Transverse colon (tissue), 4 donors: Measurements from ENCODE around the gene DNMT3L. TPM values are rescaled to one million over a fixed set of nuclear protein-coding genes. Genes with fewer than 3 reads are reported as not detected.

Source experiments
- DNase-seq: peaks from one replicate; pipeline ENCODE4 v3.0.0-alpha.2; 2019
- H3K27ac ChIP-seq, 4 donors: fragments of 200-600 bp; sonication (generic); 2 replicates each; pipeline ENCODE4 v1.5.1; 2016 to 2018; ENCODE audit warnings: inconsistent platforms in 4 of 4
- H3K27me3 ChIP-seq: fragments of 200-600 bp; sonication (generic); 2 replicates; pipeline ENCODE4 v1.5.1; 2017; ENCODE audit warnings: inconsistent platforms
- H3K36me3 ChIP-seq, 4 donors: fragments of 200-600 bp; sonication (generic); 2 replicates each; pipeline ENCODE4 v1.5.1; 2017 to 2019; ENCODE audit warnings: inconsistent platforms in 4 of 4
- H3K4me1 ChIP-seq, 4 donors: fragments of 200-600 bp; sonication (generic); 2 replicates each; pipeline ENCODE4 v1.5.1; 2017 to 2020; ENCODE audit warnings: inconsistent platforms in 4 of 4
- H3K4me3 ChIP-seq, 4 donors: fragments of 200-600 bp; sonication (generic); 1 replicate in 1 of 4; 2 replicates in 3 of 4; pipeline versions ENCODE4 v1.5.1 to v1.6.1; 2017 to 2019; ENCODE audit warnings: inconsistent platforms in 4 of 4
- H3K9me3 ChIP-seq, 2 donors: fragments of 200-600 bp; sonication (generic); 2 replicates each; pipeline ENCODE4 v1.5.1; 2017 to 2019; ENCODE audit warnings: inconsistent platforms in 2 of 2
- EP300 ChIP-seq: sonication (generic); formaldehyde crosslinking; IDR thresholded peaks from one replicate; pipeline ENCODE4 v1.6.1; 2017; ENCODE audit warnings: antibody characterized with exemption, low read depth
- POLR2A ChIP-seq: fragments of 450-650 bp; IDR thresholded peaks from one replicate; pipeline ENCODE4 v1.6.1; 2016; ENCODE audit warnings: antibody characterized with exemption, mild to moderate bottlenecking, moderate library complexity
- POLR2AphosphoS5 ChIP-seq, 3 donors: sonication (generic); formaldehyde crosslinking; IDR thresholded peaks; one replicate each; pipeline ENCODE4 v1.6.1; 2016; ENCODE audit warnings: antibody characterized with exemption in 3 of 3
- WGBS, 2 donors: methylation state at CpG; one replicate each; pipeline ENCODE4 v1.1.5; 2018; ENCODE audit warnings: low coverage in 1 of 2; 5-methylcytosine and 5-hydroxymethylcytosine counted together
- in situ Hi-C, 4 donors: fragments of 200-750 bp; cut with MboI; loops; one replicate each; pipeline versions ENCODE4 v1.15.0 to v1.15.1; 2017; ENCODE audit warnings: low sequenced_read_pairs in 3 of 4, low pct_ligation_motif_present in 1 of 4, low pct_unique_long_range_greater_than_20kb in 1 of 4
- intact Hi-C: fragments of 100-400 bp; cut with DNase I; formaldehyde crosslinking; loops from one replicate; pipeline ENCODE4 v1.15.1; 2023; ENCODE audit warnings: low total_unique reads
- total RNA-seq, 4 donors: library from RNA; depleted of rRNA; stranded (reverse); fragments of >200 nt; gene quantifications; one replicate each; pipeline ENCODE4 v1.1.0, GENCODE V29; 2016
- TF ChIP-seq, protein P1 (sequence below), 5 experiments: fragments of 200-600 bp in 3 of 5; fragments of 450-650 bp in 2 of 5; sonication (generic) in 3 of 5; IDR thresholded peaks; 1 replicate in 2 of 5; 2 replicates in 3 of 5; pipeline ENCODE4 v1.5.1; 2016 to 2017; ENCODE audit warnings: antibody characterized with exemption in 5 of 5, inconsistent platforms in 3 of 5, mild to moderate bottlenecking in 2 of 5, moderate library complexity in 1 of 5

DNMT3L gene
- total RNA-seq, 4 donors from 2014 or later, result not detected

DNA sequence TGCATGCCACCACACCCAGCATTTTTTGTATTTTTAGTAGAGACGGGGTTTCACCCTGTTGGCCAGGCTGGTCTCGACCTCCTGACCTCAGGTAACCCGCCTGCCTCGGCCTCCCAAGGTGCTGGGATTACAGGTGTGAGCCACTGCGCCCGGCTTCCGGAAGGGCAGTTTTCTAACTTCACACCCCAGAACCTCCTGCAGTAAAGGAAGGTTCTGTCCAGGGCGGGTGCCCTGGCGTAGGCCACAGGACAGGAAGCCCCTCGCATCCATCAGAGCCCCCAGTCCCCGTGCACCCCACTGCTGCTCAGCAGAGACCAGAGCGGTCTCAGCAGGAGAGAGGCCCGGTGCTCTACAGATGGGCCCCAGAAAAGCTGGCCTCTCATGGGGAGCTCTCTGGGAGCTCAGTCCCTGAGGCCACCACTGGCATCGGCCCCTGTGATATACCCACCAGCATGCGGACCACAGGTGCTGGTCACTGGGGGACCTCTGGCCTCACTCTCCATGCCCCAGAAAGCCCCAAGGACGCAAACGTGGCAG, 4.1 kb upstream of the DNMT3L start:
- 84% methylated on average over 17 of the region's 17 CpGs; no CpG with 5 or more reads in 1 of the 2 donors for WGBS, 2 donors
- no peaks in the 10 kb centered on the region for H3K36me3 ChIP-seq
- H3K27ac ChIP-seq, result no peak overlapping the region
- intact Hi-C loops, result no loop called here
- TF ChIP-seq EP300 (no peak), POLR2AphosphoS5 (IDR thresholded peaks at IDR 0.05) (no peak), POLR2A (no peak)
- TF ChIP-seq, protein P1, sequence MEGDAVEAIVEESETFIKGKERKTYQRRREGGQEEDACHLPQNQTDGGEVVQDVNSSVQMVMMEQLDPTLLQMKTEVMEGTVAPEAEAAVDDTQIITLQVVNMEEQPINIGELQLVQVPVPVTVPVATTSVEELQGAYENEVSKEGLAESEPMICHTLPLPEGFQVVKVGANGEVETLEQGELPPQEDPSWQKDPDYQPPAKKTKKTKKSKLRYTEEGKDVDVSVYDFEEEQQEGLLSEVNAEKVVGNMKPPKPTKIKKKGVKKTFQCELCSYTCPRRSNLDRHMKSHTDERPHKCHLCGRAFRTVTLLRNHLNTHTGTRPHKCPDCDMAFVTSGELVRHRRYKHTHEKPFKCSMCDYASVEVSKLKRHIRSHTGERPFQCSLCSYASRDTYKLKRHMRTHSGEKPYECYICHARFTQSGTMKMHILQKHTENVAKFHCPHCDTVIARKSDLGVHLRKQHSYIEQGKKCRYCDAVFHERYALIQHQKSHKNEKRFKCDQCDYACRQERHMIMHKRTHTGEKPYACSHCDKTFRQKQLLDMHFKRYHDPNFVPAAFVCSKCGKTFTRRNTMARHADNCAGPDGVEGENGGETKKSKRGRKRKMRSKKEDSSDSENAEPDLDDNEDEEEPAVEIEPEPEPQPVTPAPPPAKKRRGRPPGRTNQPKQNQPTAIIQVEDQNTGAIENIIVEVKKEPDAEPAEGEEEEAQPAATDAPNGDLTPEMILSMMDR (IDR thresholded peaks at IDR 0.05), result no peak
- H3K4me1 ChIP-seq, result no peaks in the 10 kb centered on the region
- no peak for DNase-seq
- in situ Hi-C loops, result loop anchor here in 1 of 4 donors (25.0 kb wide), 3 partner anchors 96 to 229 kb away; partner anchors contain the start of genes LRRC3 and TRPM2
- H3K4me3 ChIP-seq, result no peak overlapping the region
- no peaks in the 10 kb centered on the region for H3K27me3 ChIP-seq
- no peaks in the 10 kb centered on the region for H3K9me3 ChIP-seq

DNA sequence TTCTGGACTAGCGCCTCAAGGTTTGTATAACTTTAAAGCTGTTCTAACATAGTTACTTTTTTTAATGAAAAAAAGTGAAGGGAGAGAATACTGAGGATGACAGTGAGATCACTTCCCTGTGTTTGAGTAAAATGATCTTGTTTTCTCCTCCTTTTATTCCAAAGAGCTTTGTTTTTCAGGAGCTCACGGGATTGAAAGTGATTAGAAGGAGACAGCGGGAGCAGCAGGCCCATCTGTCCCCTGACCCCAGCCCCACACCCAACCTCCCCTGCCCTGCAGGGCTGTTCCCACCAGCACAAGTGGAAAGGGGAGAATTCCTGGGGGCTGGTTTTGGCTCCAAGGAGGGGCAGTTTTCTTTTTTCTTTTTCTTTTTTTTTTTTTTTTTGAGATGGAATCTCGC, 2.1 kb upstream of the DNMT3L start:
- TF ChIP-seq POLR2A, result no peak
- no peak for TF ChIP-seq POLR2AphosphoS5 (IDR thresholded peaks at IDR 0.05)
- TF ChIP-seq EP300, result no peak
- TF ChIP-seq, protein P1 (IDR thresholded peaks at IDR 0.05), result no peak
- intact Hi-C loops (no loop called here), in situ Hi-C loops (loop anchor here in 1 of 4 donors (25.0 kb wide), 3 partner anchors 99 to 226 kb away; partner anchors contain the start of genes LRRC3 and TRPM2)
- H3K4me1 ChIP-seq, result no peaks in the 10 kb centered on the region
- H3K27ac ChIP-seq, result no peak overlapping the region
- no peaks in the 10 kb centered on the region for H3K36me3 ChIP-seq
- no peak for DNase-seq
- H3K4me3 ChIP-seq, result no peak overlapping the region
- WGBS, 2 donors, result 90 to 95% methylated on average over 3 to 4 of the region's 4 CpGs
- H3K9me3 ChIP-seq, result no peaks in the 10 kb centered on the region
- H3K27me3 ChIP-seq, result no peaks in the 10 kb centered on the region

DNA sequence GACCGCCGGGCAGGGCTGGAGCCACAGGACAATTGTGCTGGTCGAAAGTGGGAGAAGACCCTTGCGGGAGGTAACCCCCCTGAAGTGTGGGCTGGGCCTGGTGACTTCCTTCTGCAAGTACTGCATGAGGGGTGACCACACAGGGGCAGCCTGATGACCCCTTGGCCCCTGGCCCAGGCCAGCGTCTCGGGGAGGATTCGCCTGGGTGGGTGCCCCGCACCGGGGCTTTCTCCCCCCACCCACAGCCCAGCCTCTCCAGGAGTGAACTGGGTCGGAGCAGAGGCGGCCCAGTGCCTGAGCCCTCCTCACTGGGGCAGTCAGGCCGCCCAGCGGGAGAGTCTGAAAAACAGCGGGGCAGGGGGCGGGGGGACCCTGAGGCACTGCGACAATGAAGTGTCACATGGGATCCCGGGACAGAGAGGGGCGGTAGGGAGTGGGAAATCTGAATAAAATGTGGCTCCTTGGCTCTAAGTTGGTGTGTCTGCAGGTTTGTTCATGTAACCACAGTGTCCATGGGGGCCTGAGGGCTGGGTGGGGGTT, 1.6 kb upstream of the DNMT3L start:
- WGBS, 2 donors, result 70% methylated on average over 18 of the region's 18 CpGs; no CpG with 5 or more reads in 1 of the 2 donors

DNA sequence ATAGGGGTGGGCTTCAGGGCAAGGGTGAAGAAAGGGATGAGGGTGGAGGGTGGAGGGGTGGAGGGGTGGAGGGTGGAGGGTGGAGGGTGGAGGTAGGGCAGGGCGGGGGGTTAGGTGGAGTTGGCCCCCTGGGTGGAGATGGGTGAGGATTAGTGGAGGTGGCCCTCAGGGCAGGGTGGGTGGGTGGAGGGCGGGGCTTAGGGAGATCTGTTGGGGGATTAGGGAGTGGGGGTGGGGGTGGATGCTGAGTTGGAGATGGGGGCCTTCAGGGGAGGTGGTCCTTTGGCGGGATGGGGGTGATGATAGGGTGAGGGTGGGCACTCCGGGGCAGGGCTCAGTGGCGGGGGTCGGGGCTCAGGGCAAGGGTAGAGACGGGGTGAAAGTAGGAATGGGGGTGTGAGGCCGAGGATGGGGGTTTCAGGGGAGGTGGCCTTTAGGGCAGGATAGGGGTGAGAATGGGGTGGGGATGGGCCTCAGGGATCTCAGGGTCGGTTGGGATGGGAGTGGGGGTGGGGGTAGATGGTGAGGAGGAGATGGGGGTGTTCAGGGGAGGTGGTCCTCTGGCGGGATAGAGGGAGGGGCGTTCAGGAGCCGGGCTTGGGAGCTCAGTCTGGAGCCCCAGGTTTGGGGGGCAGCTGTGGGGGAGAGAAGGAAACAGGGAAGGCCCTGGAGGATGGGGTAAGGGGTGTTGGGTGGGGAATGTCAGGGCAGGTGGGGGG, 800 bp upstream of the DNMT3L start:
- TF ChIP-seq POLR2AphosphoS5 (IDR thresholded peaks at IDR 0.05) (no peak), EP300 (no peak), POLR2A (no peak)
- TF ChIP-seq, protein P1 (IDR thresholded peaks at IDR 0.05), result no peak
- 75 to 82% methylated on average over 5 to 9 of the region's 12 CpGs for WGBS, 2 donors
- intact Hi-C loops, result no loop called here

More for the DNA sequence above, 1.6 kb upstream of the DNMT3L start:
- Histone ChIP-seq H3K4me3 (no peak overlapping the region), H3K27me3 (no peaks in the 10 kb centered on the region), H3K27ac (no peak overlapping the region), H3K9me3 (no peaks in the 10 kb centered on the region), H3K4me1 (no peaks in the 10 kb centered on the region), H3K36me3 (no peaks in the 10 kb centered on the region)
- DNase-seq, result no peak
- intact Hi-C loops, result no loop called here
- in situ Hi-C loops, result loop anchor here in 1 of 4 donors (25.0 kb wide), 3 partner anchors 99 to 226 kb away; partner anchors contain the start of genes LRRC3 and TRPM2
- TF ChIP-seq EP300 (no peak), POLR2AphosphoS5 (IDR thresholded peaks at IDR 0.05) (no peak), POLR2A (no peak)
- TF ChIP-seq, protein P1 (IDR thresholded peaks at IDR 0.05), result no peak

More for the DNA sequence above, 800 bp upstream of the DNMT3L start:
- no peak overlapping the region for H3K4me3 ChIP-seq
- no peaks in the 10 kb centered on the region for H3K4me1 ChIP-seq
- in situ Hi-C loops, result loop anchor here in 1 of 4 donors (25.0 kb wide), 3 partner anchors 100 to 225 kb away; partner anchors contain the start of genes LRRC3 and TRPM2
- no peak overlapping the region for H3K27ac ChIP-seq
- DNase-seq, result no peak
- H3K27me3 ChIP-seq, result no peaks in the 10 kb centered on the region
- no peaks in the 10 kb centered on the region for H3K9me3 ChIP-seq
- H3K36me3 ChIP-seq, result no peaks in the 10 kb centered on the region
